Measurements from ENCODE around the gene CYP4F3.

DNA sequence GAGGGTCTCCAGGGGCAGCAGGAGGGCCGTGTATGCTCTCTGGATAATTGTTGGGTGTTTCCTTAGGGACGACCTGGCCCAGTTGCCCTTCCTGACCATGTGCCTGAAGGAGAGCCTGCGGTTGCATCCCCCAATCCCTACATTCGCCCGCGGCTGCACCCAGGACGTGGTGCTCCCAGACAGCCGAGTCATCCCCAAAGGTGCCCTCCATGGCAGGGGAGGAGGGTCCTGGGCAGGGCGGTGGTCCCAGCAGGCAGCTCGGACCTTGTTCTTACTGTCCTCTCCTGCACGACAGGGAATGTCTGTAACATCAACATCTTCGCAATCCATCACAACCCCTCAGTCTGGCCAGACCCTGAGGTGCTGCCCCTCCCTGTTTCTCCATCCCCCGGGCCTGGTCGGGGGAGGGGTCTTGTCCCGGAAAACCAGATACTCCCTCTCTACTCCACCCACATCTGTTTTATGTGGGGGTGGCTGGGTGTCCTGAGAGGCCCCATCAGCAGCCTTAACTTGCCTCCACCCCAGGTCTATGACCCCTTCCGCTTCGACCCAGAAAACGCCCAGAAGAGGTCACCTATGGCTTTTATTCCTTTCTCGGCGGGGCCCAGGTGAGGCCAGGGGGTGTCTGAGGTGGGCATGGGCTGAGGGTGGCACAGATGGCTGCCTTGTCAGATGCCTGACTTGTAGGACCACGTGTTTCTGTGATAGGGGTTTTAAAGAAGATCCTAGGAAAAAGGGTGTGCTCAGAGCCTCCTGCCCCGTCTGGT, 12.3 kb upstream of the CYP4F3 start:
- TF ChIP-seq EZH2phosphoT487 (IDR thresholded peaks at IDR 0.05; ENCODE audit: insufficient read depth, low read depth) (no peak), EZH2 (IDR thresholded peaks at IDR 0.05; ENCODE audit: insufficient read depth, poor library complexity, severe bottlenecking) (no peak)
